ENCODE data around the gene ABLIM2. TPM values are rescaled to one million over a fixed set of nuclear protein-coding genes. Genes with fewer than 3 reads are reported as not detected.

The ABLIM2 gene
- total RNA-seq, 1 donor from 2014 or later: 5.2 TPM

- no peaks in the 10 kb centered on the region for H3K36me3 ChIP-seq
- no peak overlapping the region for H3K4me3 ChIP-seq
- H3K27me3 ChIP-seq (ENCODE audit: low read depth): no peaks in the 10 kb centered on the region
- H3K4me1 ChIP-seq: no peaks in the 10 kb centered on the region
- intact Hi-C loops (cut with DNase I): no loop called here
- ATAC-seq (no peak), DNase-seq (no peak)
- H3K9me3 ChIP-seq: no peaks in the 10 kb centered on the region
- no peak overlapping the region for H3K27ac ChIP-seq
- no peak for TF ChIP-seq CTCF (IDR thresholded peaks at IDR 0.05)
These were observed 114.4 kb downstream of the ABLIM2 start for GRCh38 chr4:8044244-8044643.

GRCh38 chr4:8043596-8043995 is 115.0 kb downstream of the ABLIM2 start:
- H3K27ac ChIP-seq: no peak overlapping the region
- no peaks in the 10 kb centered on the region for H3K36me3 ChIP-seq
- no peaks in the 10 kb centered on the region for H3K9me3 ChIP-seq
- TF ChIP-seq CTCF (IDR thresholded peaks at IDR 0.05): no peak
- H3K4me1 ChIP-seq: no peaks in the 10 kb centered on the region
- H3K27me3 ChIP-seq (ENCODE audit: low read depth): no peaks in the 10 kb centered on the region
- ATAC-seq (no peak), DNase-seq (no peak)
- intact Hi-C loops (cut with DNase I): no loop called here
- H3K4me3 ChIP-seq: no peak overlapping the region

GRCh38 chr4:8041868-8042267 is 116.7 kb downstream of the ABLIM2 start:
- H3K4me3 ChIP-seq: no peak overlapping the region
- no peaks in the 10 kb centered on the region for H3K27me3 ChIP-seq (ENCODE audit: low read depth)
- ATAC-seq (no peak), DNase-seq (no peak)
- H3K27ac ChIP-seq: no peak overlapping the region
- H3K9me3 ChIP-seq: no peaks in the 10 kb centered on the region
- H3K4me1 ChIP-seq: no peaks in the 10 kb centered on the region
- intact Hi-C loops (cut with DNase I): no loop called here
- no peak for TF ChIP-seq CTCF (IDR thresholded peaks at IDR 0.05)
- H3K36me3 ChIP-seq: no peaks in the 10 kb centered on the region

DNA sequence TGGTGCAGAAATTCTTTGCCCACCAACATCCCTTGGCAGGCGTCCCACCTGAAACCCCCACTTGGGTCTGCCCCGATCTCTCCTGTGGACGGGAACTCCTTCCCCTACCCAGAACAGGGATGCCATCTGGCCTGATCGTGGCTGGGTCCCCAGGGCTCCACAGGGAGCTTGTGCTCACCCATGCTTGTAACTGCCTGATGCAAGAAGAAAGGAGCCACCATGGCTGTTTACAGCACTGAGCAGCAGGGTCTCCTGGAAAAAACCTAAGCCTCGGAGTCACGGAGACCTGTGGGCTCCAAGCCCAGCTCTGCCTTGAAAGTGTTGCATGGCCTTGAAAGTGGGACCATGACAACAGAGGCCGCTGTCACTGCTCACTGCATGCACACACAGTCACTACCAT is 117.4 kb downstream of the ABLIM2 start:
- Histone ChIP-seq H3K4me3 (no peak overlapping the region), H3K9me3 (no peaks in the 10 kb centered on the region), H3K4me1 (no peaks in the 10 kb centered on the region), H3K27me3 (ENCODE audit: low read depth) (no peaks in the 10 kb centered on the region), H3K27ac (no peak overlapping the region), H3K36me3 (no peaks in the 10 kb centered on the region)
- DNase-seq (no peak), ATAC-seq (no peak)
- intact Hi-C loops (cut with DNase I): no loop called here
- TF ChIP-seq CTCF (IDR thresholded peaks at IDR 0.05): no peak

DNA sequence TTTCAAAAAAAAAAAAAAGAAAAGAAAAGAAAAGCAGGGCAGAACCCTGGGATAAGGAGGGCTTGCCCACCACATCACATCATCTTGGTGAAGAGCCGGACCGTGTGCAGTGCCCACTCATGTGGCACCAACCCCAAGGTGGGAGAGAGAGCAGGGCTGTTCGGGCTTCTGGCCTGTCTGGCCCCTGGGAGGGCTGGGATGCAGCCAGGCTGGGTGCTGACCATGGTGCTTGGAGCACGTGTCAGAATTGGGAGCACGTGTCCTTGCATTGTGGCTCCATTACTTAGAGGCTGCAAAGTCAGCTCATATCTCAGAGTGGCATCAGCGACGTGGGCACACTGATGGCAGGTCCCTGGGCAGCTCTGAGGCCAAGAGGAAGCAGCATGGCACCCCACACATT is 118.0 kb downstream of the ABLIM2 start:
- no peak overlapping the region for H3K27ac ChIP-seq
- DNase-seq (no peak), ATAC-seq (no peak)
- no peaks in the 10 kb centered on the region for H3K36me3 ChIP-seq
- no peak for TF ChIP-seq CTCF (IDR thresholded peaks at IDR 0.05)
- no peaks in the 10 kb centered on the region for H3K4me1 ChIP-seq
- no peaks in the 10 kb centered on the region for H3K9me3 ChIP-seq
- intact Hi-C loops (cut with DNase I): no loop called here
- no peaks in the 10 kb centered on the region for H3K27me3 ChIP-seq (ENCODE audit: low read depth)
- no peak overlapping the region for H3K4me3 ChIP-seq

GRCh38 chr4:8039853-8040252 is 118.8 kb downstream of the ABLIM2 start:
- Histone ChIP-seq H3K27ac (no peak overlapping the region), H3K4me3 (no peak overlapping the region), H3K4me1 (no peaks in the 10 kb centered on the region), H3K9me3 (no peaks in the 10 kb centered on the region), H3K27me3 (ENCODE audit: low read depth) (no peaks in the 10 kb centered on the region), H3K36me3 (no peaks in the 10 kb centered on the region)
- DNase-seq: no peak
- ATAC-seq: no peak
- TF ChIP-seq CTCF (IDR thresholded peaks at IDR 0.05): no peak
- intact Hi-C loops (cut with DNase I): no loop called here

Measured in lower lobe of right lung (tissue), 2 donors.